Smooth muscle cell of the brain vasculature (primary cell): ENCODE data around the gene TAF3.

Experiments used
- DNase-seq: peaks from one replicate; pipeline ENCODE4 v3.0.0-alpha.2; 2012; ENCODE audit warnings: low read depth, low spot score

TAF3 gene

DNA sequence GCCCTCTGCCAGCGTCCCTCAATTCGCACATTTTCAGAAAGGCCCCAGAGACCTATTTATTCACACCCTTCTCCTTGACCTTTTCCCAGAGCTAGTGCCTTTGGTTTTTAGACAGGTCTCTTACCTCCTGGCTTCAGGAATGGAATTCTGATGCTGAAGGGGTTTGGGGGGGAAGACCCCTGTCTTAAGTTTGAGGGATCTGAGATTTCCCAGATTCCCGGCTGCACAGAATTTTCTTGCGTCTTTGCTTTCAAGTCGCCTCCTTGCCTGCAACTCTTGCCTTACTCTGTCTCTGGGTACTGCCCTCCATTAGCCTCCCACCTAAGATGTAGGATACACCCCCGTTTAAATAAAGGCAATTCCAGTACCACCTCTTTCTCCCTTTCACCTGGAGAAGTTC, 238.1 kb downstream of the TAF3 start:
- no peak for DNase-seq

- DNase-seq = no peak
Measured at GRCh38 chr10:8056871-8057331, 238.6 kb downstream of the TAF3 start.

DNA sequence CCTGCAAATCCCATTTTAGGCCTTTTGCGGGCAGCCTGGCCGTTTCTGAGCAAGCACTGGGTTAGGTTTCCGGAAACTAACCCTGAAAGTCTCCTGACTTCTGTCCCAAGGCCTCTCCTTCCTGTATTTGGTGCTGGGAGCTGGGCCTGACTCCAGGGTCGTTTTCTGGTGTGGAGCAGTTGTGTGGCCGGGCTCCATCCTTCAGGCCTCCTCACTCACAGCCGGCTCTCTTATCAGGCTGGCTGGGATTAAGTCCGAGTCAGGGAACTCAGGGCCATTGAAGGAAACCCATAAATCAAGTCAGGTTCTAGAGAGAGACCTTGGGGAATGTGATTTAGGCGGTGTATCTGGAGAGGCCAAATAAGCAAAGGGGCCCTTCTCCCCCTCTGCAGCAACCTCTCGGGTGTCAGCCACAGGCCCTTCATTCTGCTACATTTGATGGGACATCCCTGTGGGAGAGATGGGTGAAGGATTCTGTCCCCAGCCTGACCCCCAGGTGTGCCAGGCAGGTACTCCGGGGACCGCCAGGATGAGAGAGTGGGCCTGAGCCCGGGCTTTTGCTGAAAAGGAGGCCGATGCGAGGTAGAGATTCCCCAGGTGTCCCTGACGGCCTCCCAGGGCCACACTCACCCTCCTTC, 239.4 kb downstream of the TAF3 start:
- no peak for DNase-seq

- DNase-seq = no peak
Measured at GRCh38 chr10:8058274-8059111, 240.2 kb downstream of the TAF3 start.

DNA sequence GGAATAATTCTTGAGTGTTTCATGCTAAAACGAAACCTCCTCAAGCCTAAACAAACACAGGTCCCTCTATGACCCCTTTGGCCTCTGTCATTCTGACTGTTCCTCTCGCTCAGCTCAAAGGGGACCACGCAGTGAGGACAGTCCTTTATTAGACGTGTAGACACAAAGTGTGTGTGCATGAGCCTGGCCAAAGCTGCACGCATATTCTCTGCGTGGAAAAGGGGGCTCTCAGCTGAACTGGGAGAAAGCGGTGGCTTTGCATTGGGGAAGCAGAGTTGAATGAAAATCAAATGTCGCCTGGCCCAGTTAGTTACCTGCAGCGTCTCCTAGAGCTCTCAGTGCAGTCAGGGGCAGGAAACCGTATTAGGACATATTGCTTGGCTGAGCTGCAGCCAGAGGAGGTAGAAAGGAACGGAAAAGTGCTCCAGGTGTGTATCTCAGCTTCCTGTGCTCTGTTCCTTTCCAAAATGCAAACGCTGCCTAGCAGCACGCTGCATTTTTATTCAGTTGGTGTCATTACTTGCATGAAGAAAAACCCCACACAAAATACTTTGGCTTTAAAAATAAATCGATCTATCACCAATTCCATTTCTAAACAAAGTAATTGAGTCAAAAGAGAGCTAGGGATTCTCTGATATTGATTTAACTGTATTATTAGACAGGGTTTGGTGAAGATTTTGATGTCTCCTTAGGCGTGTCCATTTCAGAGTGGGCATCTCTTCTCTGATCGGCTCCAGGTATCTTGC, 241.1 kb downstream of the TAF3 start:
- DNase-seq = no peak

DNA sequence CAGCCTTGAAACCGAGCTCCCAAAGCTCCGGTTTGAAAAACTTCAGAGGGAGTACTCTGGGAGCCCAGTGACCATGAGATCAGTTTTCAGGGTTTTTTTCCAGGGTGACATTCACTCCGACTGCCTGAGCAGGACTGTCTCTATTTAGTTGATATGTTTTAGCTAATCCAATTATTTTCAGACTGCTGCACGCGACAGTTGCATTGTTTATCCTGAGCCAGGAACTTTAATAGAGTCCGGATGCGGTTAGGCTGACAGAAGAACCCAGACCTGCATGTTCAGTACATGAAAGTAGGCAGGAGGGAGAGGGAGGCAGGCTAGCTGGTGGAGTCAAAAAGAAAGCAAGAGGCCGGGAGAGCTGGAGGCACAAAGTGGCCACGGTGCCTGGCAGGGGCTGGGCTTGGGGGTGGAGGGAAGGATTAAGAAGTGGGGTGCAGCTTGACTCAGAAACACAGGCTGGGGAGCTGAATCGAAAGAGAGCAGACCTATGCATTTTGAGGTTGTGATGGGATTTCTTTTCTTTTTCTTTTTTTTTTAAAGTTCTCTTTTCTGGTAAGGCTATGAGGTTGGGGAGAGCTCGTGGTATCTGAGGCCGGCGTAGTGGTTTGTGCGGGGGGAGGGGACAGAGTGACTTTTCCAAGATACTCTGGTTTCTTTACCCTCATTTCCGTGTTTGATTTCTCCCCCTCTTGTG, 241.9 kb downstream of the TAF3 start:
- no peak for DNase-seq

DNA sequence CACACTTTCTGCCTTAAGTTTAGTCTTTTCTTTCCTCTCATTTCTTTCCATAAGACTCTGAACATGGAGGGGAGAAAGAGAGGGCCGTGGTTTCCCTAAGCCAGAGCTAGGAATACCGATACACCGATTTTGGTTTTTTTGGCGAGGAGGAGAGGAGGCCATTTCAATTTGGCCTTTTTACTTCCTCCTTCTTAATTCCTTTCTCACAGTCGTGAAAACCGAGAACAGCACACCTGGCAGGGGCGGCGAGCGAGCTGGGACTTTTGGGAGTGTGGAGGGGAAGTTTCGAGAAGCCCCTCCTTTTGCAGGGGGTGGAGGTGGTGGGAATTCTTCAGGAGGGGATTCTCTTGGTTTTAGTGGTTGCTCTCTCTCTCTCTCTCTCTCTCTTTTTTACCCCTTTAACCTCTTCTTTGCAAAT, 242.4 kb downstream of the TAF3 start:
- DNase-seq = no peak

DNA sequence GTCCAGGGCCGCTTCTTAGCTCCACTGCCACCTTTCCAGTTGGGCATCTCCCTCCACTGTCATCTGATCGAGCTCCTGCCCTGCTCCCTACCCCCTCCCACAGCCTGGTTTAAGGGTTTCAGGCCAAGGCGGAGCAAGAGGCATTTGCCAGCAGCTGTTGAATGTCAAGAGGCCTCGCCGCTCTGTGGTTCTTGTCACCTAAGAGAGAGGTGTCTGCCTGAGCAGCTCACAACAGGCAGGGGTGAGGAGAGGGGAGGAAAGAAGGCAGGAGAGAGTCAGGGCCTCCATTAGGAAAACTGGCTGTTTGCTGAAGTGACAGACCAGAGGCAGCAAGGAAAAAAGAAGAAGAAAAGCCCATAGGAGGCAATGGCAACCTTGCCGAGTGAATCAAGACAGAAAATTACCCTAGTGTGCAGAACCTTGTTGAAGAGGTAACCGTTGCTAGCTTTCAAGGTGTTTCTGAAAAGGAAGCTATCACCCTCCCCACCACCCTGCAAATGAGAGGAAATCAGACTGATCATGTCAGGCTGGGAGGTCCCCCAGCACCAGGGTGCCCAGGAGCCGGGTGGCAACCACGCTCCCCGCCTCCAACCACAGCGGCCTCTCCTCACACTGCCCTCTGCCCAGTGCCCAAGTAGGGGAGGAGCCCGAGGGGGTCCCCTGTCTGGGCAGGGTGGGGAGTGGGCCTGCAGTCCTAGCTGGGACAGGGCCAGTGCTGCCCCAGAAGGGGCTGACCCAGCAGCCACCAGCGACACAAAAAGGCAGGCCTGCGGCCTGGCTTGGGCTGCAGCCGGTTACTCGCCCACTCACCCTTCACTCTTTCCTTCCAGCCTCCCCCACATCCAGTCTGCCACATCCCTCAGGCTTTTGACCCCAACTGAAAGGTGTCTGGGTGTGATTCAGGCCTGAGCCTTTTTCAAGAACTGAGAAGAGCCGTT, 243.2 kb downstream of the TAF3 start:
- DNase-seq = no peak

DNA sequence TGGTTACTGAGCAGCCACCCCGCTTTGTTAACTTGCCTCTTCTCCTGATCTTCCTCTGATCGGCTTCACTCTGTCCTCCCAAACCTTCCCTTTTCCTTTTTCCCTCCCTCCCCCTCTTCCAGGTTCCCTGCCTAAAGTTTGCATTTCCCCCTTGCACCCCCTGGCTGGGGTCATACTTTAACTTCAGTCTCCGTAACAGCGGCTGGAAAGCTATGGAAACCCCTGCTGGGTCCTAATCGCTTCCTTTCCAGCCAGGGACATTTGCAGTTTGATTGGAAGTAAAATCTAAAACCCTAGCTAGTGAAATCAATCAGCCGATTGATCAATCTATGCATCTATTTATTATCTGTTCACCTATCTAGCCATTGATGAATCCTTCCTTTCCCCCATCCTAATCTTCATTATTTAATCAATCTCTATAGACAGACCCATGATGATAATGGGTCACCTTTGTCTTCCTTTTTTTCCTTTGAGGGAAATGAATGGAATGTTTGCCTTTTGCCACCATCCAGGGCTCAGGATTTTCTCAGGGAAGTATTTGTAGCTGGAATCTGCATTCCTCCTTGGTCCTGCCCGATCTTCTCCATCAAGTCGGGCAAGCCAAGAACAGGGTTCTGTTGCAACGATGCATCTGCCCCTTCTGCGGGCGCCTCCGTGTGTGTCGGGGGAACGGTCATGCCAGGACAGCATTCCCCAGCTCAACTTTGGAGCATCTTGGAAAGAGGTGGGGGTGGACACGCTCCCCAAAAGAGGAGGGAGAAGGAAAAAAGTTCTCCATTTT, 245.0 kb downstream of the TAF3 start:
- no peak for DNase-seq

DNA sequence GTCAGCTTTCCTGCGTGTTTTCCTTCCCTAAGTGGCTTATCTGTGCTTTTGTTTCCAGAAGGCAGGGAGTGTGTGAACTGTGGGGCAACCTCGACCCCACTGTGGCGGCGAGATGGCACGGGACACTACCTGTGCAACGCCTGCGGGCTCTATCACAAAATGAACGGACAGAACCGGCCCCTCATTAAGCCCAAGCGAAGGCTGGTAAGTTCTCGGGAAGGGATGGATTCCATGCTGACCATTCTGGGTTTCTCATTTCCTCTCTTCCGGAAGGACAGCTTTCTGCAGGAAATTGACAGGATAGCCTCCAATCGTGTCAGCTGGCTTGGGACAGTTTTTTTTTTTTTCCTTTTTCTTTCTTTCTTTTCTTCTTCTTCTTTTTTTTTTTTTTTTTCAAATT, 245.6 kb downstream of the TAF3 start:
- DNase-seq = no peak

GRCh38 chr10:8064436-8064835, 246.1 kb downstream of the TAF3 start:
- no peak for DNase-seq

DNA sequence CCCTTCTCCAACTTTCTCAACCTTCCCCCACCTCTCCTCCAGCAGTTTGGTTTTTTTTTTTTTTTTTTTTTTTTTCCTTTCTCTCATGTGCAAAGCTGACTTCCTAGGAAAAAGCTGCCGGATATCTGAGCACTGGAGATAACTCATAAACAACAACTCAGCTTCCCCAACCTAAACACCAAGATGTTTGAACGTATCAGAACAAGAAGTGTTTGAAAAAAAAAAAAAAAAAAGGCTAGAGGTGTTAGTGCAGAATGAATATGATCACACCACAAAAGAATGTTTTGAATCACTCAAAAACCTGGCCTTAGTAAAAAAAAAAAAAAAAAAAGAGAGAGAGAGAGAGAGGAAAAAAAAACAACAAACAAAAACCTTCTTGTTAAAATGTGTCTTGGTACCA, 247.3 kb downstream of the TAF3 start:
- DNase-seq = no peak

DNA sequence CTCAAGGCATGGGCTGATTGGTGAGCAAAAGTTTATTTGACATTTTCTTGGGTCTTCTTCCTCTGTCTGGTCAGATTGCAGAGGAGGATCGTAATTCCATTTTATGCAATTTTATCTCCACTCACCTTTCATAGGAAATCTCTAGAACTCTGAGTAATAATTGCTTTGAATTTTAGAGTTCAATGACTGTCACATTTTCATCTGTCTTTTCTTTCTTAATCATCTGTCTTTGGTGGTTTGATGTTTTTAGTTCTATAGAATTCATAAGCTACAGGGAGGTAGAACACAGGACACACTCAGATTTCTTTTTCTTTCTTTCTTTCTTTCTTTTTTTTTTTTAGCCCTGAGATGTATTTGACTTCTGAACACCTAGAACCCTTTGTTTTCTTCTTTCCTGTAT, 247.8 kb downstream of the TAF3 start:
- DNase-seq = no peak
